GM18511 (cell line): Measurements from ENCODE around the gene LMBRD2.
A peak's percentile ranks its signal among the peaks of the same experiment; 100 is the strongest.
"Not testable (repeated sequence)": the region's sequence is repeated elsewhere in the genome, so short reads cannot be mapped to it uniquely, and the experiment has no call there.

Experiments used
- ATAC-seq: cut with Tn5 transposase; IDR thresholded peaks from one replicate; pipeline ENCODE4 v1.9.1; 2021; ENCODE audit warnings: mild to moderate bottlenecking, moderate library complexity; ENCODE audit not compliant: unreplicated experiment

LMBRD2 gene

DNA sequence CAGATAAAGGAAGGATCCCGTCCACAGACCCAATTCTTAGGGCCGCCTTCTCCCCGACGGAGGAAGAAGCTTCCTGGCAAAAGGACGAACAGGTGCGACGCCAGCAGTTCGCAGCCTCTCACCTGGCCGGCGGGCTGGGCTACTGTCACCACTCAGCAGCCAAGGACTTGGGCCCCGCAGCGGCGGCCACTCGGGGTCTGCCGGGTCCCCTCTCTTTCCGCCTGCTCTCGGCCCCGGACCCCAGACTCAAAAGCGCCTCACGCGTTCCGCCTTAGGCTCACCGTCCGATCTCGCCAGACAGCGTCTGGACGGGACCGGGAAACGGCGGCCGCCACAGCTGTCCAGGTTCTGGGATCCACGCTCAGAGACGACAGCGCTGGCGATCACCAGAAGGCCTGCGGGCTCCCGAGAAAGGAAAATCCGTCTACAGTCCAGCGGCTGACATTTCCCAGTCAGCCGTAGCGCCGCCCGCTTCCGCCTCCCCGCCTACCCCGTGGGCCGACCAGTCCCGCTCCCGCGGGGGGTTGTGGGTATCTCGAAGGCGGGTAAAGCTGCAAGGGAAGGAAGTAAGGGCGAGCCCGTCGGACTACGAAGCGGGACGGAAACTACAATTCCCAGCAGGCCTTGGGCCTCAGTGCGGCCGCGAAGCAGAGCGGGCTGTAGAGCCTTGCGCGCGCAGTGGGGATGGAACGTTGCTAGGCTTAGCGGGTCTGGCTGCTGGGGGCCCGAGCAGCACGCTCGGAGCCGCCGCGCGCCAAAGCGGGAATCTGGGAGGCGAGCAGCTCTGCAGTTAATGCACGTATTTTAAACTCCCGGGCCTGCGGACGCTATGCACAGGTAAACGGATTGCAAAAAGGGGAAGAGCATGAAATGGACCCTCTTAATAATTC is at the start of gene LMBRD2, which contains the start of gene SKP2:
Gene LMBRD2, minus strand, starts transcription at position 454 of the 890 bp plus-strand sequence. CDS start 8,538 bp downstream, outside the sequence.
Gene SKP2, plus strand, starts transcription at position 678 of the 890 bp plus-strand sequence. Its CDS starts 152 bp downstream, at position 830.
- peak; percentile 97 for ATAC-seq

DNA sequence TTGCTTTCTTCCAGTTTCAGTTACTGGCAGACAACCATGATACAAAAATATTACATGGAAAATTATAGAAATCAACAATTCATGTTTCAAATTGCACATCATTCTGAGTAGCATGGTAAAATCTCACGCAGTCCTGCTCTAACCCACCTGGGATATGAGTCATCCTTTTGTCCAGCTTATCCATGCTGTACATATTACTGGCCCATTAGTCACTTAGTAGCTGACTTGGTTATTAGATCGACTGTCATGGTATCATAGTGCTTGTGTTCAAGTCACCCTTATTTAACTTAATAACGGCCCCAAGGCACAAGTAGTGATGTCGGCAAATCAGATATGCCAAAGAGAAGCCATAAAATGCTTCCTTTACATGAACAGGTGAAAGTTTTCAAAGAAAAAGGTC is 48.8 kb upstream of the LMBRD2 start:
- no peak for ATAC-seq

GRCh38 chr5:36199620-36200019 is 47.9 kb upstream of the LMBRD2 start:
- ATAC-seq, result no peak

- ATAC-seq, result not testable (repeated sequence)
Measured at GRCh38 chr5:36198783-36199182, 47.1 kb upstream of the LMBRD2 start.

- no peak for ATAC-seq
Measured at GRCh38 chr5:36198281-36198680, 46.6 kb upstream of the LMBRD2 start.

DNA sequence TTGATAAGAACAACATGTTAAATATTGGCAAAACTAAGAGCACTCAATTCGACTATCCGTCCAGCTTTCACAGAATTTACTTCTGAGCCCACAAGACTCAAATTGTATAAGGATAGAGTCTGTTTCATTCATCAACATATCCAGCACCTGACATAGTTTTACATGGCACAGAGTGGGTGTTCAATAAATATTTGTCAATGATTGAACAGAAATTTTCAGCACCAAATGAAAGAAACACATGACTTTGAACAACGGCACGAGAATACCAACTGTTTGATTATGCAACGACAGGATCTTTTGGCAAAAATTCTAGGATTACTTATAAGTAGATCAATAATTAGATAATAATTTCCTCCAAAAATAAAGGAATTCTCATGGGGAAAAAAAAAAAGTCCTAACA is 42.1 kb upstream of the LMBRD2 start:
- no peak for ATAC-seq

- not testable (repeated sequence) for ATAC-seq
Measured at GRCh38 chr5:36184408-36184807, 32.7 kb upstream of the LMBRD2 start.

- no peak for ATAC-seq
Measured at GRCh38 chr5:36181774-36182173, 30.1 kb upstream of the LMBRD2 start.

DNA sequence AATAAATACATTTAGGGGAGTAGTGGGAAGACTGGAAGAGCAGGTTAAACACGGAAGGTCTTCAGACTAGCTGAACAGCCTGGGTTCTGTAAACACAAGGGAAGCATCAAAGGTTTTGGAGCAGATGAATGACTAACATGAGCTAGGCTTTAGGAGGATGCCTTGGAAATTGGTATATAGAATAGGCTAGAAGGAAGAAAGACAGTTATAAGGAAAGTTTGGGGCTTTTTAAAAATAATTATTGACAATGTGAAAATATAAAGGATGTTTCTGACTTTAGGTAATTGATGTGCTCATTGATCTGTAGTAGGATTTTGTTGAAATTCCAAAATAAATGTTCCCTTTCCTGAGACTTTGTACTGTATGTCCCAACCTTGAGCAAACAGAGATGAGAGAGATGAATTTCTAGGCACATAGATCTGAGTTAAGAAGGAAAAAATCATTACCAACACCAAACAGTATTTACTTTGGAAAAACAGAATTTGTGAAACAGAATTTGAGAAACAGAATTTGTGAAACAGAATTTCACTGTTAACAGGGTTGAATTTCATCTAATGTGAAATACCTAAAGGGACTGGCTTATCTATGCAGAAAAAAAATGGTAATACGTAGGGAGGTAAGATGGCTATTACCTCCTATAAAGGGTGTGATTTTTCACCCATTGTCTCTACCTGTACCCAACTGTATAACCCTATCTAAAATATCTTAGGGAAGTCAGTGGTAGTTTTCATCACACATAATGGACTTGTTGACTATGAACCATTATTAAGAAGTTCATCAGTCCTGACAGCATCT is 29.1 kb upstream of the LMBRD2 start:
- no peak for ATAC-seq

DNA sequence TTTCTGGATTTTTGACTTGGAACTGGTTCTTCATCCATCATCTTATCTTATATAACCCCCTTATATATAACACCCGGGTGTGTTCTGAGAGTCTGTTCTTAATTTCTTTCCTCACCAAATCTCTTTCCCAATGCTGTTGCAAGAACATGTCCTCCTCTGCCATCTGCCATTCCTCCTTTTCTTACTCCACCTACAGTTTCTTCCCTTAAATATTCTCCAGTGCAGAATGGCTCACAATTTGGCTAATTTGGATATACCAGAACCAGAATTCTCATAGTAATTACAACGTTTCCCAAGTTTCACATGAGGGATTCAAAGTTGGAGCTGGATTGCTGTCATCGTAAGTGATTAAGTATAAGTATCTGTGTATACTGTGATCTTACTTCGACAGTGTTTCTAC is 28.3 kb upstream of the LMBRD2 start:
- ATAC-seq, result no peak

GRCh38 chr5:36178524-36178890 is 26.8 kb upstream of the LMBRD2 start:
- no peak for ATAC-seq

DNA sequence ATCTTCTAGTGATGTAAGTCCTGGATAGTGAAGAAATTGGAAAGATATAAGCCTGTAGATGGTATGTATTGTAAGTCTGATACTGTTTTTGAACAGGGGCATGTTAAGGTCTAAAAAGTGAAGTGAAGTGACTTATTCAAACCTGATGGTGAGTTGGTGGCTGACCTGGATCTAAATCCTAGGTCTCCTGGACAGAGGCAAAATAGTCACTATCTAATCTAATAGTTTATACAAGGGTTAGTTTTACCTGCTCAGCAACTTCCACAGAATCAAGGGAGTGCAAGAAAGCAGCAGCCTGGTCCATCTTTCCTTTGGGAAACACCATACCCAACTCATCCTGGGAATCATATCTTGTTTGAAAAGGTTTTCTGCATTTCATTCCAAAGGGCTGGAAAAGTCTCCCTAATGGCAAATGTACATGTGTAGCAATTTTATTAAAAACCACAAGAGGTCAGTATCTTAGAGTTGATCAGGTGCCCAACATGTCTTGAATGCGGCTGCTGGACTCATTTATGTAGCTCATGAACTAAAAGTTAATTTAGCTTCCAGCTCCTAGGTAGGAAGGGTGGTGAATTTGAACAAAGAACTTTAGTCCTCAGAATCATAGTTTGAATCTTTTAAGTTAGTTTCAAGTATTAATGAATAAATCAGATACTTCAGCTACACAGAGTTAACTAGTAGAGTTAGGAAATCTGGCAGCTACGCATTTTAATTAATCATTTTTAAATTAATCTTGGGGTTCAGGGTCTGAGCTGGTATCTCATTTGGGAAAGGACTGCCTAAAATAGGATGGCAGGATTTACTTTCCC is 26.2 kb upstream of the LMBRD2 start:
- peak; percentile 37 for ATAC-seq

GRCh38 chr5:36177154-36177553 is 25.5 kb upstream of the LMBRD2 start:
- ATAC-seq, result peak; percentile 99

DNA sequence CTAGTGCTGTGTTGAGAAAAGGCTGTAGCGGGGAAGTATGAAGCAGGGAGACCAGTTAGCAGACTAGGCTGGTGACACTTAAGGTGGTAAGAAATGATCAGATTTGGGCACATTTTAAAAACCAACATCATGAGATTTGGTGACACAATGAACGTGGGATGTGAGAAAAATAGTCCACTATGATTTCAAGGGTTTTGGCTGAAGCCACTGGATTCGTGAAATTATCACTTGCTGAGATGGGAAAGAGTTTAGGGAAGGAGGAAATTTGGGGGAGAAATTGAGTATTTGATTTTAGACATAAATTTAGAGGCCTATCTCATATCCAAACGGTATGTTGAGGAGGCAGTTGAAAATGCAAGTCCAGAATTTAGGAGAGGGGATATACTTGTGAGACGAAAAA is 23.4 kb upstream of the LMBRD2 start:
- no peak for ATAC-seq

DNA sequence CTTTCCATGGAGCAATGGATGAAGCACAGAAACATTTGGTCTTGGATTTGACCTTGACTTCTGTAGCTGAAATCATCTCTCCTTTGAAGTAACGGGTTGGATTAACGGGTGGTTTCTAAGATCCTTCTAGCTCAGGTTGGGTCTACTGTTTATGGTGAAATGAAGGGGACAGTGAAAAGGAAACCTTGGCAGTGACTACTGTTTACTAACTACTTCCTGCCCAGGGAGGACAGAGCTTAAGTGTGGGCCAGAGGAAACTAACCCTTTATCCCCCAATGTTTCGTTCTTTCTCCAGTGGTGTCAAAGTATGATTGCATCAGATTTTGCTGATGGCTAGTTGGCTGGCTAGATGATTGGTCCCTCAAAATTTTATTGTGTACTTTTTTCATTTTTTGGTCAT is 22.4 kb upstream of the LMBRD2 start:
- ATAC-seq, result no peak

DNA sequence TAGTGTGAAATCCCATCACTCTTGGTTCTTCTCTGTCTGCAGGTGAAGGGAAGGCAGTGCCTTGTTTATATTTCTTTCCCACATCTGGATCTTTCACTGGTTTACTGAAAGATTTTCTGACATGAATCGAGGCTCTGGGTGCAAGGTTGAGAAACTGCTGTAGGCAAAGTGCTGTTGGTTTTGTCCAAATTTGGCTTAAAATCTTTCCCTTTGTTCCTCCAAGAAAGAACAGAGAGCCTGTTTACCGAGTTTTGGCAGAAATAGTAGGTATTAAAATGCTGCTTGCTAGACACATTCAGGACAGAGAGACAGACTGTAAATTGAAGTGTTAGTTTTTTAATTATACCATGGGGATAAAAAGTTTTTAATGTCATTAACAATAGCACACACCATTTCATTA is 21.7 kb upstream of the LMBRD2 start:
- no peak for ATAC-seq

GRCh38 chr5:36172599-36172998 is 20.9 kb upstream of the LMBRD2 start:
- ATAC-seq, result no peak

DNA sequence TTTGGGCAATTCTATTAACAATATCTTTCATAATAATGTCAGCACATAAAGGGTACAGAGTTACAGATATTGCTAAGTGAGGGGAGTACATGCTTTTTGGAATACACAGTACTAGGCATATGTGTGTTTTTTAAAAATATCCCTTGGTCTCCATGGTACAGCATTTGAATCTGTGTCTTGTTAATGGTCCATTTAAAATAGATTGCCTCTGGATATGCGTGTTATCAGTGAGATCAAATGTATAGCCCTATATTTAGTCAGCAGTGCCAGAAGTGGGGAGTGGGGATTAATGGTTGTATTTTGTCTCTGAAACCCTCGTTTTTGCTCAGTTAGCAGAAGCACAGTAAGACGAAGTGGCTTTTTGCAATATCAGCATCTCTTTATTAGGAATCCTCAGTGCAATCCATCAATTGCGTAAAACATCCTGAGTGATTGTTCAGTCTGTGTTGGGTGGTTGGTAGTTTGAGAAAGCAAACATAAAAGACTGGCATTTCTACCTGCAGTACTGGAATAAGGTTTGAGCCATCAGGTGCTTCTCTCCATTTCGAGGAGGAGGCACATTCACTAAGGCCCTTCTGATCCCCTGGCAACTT is 19.2 kb upstream of the LMBRD2 start:
- ATAC-seq, result no peak

GRCh38 chr5:36168737-36169136 is 17.1 kb upstream of the LMBRD2 start:
- no peak for ATAC-seq

DNA sequence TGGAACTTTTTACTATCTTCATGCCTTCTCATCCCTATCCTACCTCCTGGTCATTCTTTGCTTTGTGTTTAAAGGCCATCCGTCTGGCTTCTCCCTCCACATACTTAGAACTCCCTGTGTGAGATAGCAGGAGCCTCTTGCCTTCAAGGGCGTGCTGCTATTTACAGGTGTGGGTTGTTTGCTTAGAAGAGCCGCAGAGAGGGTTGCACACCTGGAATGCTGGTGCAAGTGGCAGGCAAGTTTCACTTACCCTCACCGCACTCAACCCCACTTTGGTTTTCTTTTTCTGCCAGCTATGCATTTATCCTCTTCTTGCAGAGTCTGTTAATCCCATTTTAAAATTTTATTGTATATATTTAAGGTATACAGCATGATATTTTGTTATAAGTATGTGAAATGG is 12.8 kb upstream of the LMBRD2 start:
- no peak for ATAC-seq
